Measurements from ENCODE around the gene PHOSPHO1. TPM values are rescaled to one million over a fixed set of nuclear protein-coding genes. Genes with fewer than 3 reads are reported as not detected.

PHOSPHO1 gene
- total and polyA plus RNA-seq, 2 experiments from 2014 or later: 0.54 TPM; not detected in 1

GRCh38 chr17:49244839-49245238 is 14.3 kb upstream of the PHOSPHO1 start:
- no peak overlapping the region for H3K27ac ChIP-seq
- H3K4me2 ChIP-seq: no peak overlapping the region
- DNase-seq (ENCODE audit: low spot score): no peak
- H2AFZ ChIP-seq: no peak overlapping the region
- no peaks in the 10 kb centered on the region for H3K79me2 ChIP-seq
- no peaks in the 10 kb centered on the region for H3K9me2 ChIP-seq (replicated peaks; ENCODE audit: insufficient read depth)
- WGBS (ENCODE audit: low lambda C conversion rate, missing lambda C conversion rate): 93% methylated on average over 4 of the region's 4 CpGs
- no peaks in the 10 kb centered on the region for H3K4me1 ChIP-seq (ENCODE audit: insufficient read depth)
- H3K36me3 ChIP-seq (replicated peaks; ENCODE audit: insufficient read depth, low read depth): no peaks in the 10 kb centered on the region
- H3K9me3 ChIP-seq (ENCODE audit: low read depth): no peaks in the 10 kb centered on the region
- no peaks in the 10 kb centered on the region for H3K27me3 ChIP-seq
- no peak overlapping the region for H3K4me3 ChIP-seq
- TF ChIP-seq EZH2 (IDR thresholded peaks at IDR 0.05; ENCODE audit: borderline replicate concordance) (no peak), EZH2phosphoT487 (IDR thresholded peaks at IDR 0.05; ENCODE audit: low read depth, severe bottlenecking, unreplicated experiment) (no peak)
- TF ChIP-seq, protein P1, sequence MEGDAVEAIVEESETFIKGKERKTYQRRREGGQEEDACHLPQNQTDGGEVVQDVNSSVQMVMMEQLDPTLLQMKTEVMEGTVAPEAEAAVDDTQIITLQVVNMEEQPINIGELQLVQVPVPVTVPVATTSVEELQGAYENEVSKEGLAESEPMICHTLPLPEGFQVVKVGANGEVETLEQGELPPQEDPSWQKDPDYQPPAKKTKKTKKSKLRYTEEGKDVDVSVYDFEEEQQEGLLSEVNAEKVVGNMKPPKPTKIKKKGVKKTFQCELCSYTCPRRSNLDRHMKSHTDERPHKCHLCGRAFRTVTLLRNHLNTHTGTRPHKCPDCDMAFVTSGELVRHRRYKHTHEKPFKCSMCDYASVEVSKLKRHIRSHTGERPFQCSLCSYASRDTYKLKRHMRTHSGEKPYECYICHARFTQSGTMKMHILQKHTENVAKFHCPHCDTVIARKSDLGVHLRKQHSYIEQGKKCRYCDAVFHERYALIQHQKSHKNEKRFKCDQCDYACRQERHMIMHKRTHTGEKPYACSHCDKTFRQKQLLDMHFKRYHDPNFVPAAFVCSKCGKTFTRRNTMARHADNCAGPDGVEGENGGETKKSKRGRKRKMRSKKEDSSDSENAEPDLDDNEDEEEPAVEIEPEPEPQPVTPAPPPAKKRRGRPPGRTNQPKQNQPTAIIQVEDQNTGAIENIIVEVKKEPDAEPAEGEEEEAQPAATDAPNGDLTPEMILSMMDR (IDR thresholded peaks at IDR 0.05; ENCODE audit: poor library complexity): no peak
- H4K20me1 ChIP-seq (ENCODE audit: insufficient read depth, poor library complexity, severe bottlenecking): no peaks in the 10 kb centered on the region

DNA sequence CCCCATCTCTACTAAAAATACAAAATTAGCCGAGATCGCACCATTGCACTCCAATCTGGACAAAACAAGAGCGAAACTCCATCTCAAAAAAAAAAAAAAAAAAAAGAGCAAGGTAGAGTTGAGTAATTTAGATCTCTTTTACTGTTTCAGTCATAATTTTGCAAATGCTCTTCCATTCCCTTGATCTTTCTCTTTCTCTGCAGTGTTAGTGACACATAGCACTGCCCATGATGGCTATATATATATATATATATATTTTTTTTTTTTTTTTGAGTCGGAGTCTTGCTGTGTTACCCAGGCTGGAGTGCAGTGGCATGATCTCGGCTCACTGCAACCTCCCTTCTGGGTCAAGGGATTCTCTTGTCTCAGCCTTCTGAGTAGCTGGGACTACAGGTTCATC is 12.2 kb upstream of the PHOSPHO1 start:
- no peak for DNase-seq (ENCODE audit: low spot score)
- H3K9me3 ChIP-seq (ENCODE audit: low read depth): no peaks in the 10 kb centered on the region
- TF ChIP-seq EZH2 (IDR thresholded peaks at IDR 0.05; ENCODE audit: borderline replicate concordance) (no peak), EZH2phosphoT487 (IDR thresholded peaks at IDR 0.05; ENCODE audit: low read depth, severe bottlenecking, unreplicated experiment) (no peak)
- TF ChIP-seq, protein P1 (IDR thresholded peaks at IDR 0.05; ENCODE audit: poor library complexity): no peak
- H4K20me1 ChIP-seq (ENCODE audit: insufficient read depth, poor library complexity, severe bottlenecking): no peaks in the 10 kb centered on the region
- no peak overlapping the region for H2AFZ ChIP-seq
- H3K36me3 ChIP-seq (replicated peaks; ENCODE audit: insufficient read depth, low read depth): no peaks in the 10 kb centered on the region
- no peak overlapping the region for H3K27ac ChIP-seq
- H3K4me1 ChIP-seq (ENCODE audit: insufficient read depth): no peaks in the 10 kb centered on the region
- no peaks in the 10 kb centered on the region for H3K27me3 ChIP-seq
- H3K4me3 ChIP-seq: no peak overlapping the region
- no peaks in the 10 kb centered on the region for H3K9me2 ChIP-seq (replicated peaks; ENCODE audit: insufficient read depth)
- WGBS (ENCODE audit: low lambda C conversion rate, missing lambda C conversion rate): 93% methylated on average over 5 of the region's 5 CpGs
- no peak overlapping the region for H3K4me2 ChIP-seq
- no peaks in the 10 kb centered on the region for H3K79me2 ChIP-seq

- H3K27me3 ChIP-seq: no peaks in the 10 kb centered on the region
- no peak overlapping the region for H2AFZ ChIP-seq
- 89% methylated on average over 9 of the region's 9 CpGs for WGBS (ENCODE audit: low lambda C conversion rate, missing lambda C conversion rate)
- DNase-seq (ENCODE audit: low spot score): no peak
- no peaks in the 10 kb centered on the region for H3K9me2 ChIP-seq (replicated peaks; ENCODE audit: insufficient read depth)
- no peaks in the 10 kb centered on the region for H3K4me1 ChIP-seq (ENCODE audit: insufficient read depth)
- no peaks in the 10 kb centered on the region for H4K20me1 ChIP-seq (ENCODE audit: insufficient read depth, poor library complexity, severe bottlenecking)
- H3K4me2 ChIP-seq: no peak overlapping the region
- no peak overlapping the region for H3K4me3 ChIP-seq
- no peaks in the 10 kb centered on the region for H3K79me2 ChIP-seq
- no peaks in the 10 kb centered on the region for H3K9me3 ChIP-seq (ENCODE audit: low read depth)
- H3K27ac ChIP-seq: no peak overlapping the region
- H3K36me3 ChIP-seq (replicated peaks; ENCODE audit: insufficient read depth, low read depth): no peaks in the 10 kb centered on the region
- TF ChIP-seq EZH2 (IDR thresholded peaks at IDR 0.05; ENCODE audit: borderline replicate concordance): no peak
- TF ChIP-seq EZH2phosphoT487 (IDR thresholded peaks at IDR 0.05; ENCODE audit: low read depth, severe bottlenecking, unreplicated experiment): no peak
- TF ChIP-seq, protein P1 (IDR thresholded peaks at IDR 0.05; ENCODE audit: poor library complexity): no peak
Measured at GRCh38 chr17:49241692-49242397, 11.3 kb upstream of the PHOSPHO1 start.

Measured in hepatocyte (in vitro differentiated cells).